Stomach (tissue), 4 donors: ENCODE results near the gene GPC2.

ENCODE experiments used
- POLR2A ChIP-seq, 4 donors: fragments of 450-650 bp; IDR thresholded peaks; one replicate each; pipeline ENCODE4 v1.6.1; 2016; ENCODE audit warnings: antibody characterized with exemption in 4 of 4, control low read depth in 2 of 4, mild to moderate bottlenecking in 1 of 4, moderate library complexity in 1 of 4
- TF ChIP-seq, protein P1 (sequence below), 7 experiments: fragments of 450-650 bp in 4 of 7; fragments of 200-600 bp in 3 of 7; sonication (generic) in 3 of 7; IDR thresholded peaks; one replicate each; pipeline ENCODE4 v1.5.1; 2016 to 2019; ENCODE audit warnings: antibody characterized with exemption in 7 of 7, control low read depth in 2 of 7, mild to moderate bottlenecking in 1 of 7

- TF ChIP-seq, protein P1, sequence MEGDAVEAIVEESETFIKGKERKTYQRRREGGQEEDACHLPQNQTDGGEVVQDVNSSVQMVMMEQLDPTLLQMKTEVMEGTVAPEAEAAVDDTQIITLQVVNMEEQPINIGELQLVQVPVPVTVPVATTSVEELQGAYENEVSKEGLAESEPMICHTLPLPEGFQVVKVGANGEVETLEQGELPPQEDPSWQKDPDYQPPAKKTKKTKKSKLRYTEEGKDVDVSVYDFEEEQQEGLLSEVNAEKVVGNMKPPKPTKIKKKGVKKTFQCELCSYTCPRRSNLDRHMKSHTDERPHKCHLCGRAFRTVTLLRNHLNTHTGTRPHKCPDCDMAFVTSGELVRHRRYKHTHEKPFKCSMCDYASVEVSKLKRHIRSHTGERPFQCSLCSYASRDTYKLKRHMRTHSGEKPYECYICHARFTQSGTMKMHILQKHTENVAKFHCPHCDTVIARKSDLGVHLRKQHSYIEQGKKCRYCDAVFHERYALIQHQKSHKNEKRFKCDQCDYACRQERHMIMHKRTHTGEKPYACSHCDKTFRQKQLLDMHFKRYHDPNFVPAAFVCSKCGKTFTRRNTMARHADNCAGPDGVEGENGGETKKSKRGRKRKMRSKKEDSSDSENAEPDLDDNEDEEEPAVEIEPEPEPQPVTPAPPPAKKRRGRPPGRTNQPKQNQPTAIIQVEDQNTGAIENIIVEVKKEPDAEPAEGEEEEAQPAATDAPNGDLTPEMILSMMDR (IDR thresholded peaks at IDR 0.05), result no peak
- no peak for TF ChIP-seq POLR2A (IDR thresholded peaks at IDR 0.05)
Observed at GRCh38 chr7:100198266-100198665, 21.1 kb upstream of the GPC2 start.
